KOPT-K1 (cell line): ENCODE results near the gene EMP2.

Experiments used
- H3K27ac ChIP-seq: fragments of 200-600 bp; sonication (generic); 2 replicates; pipeline ENCODE4 v1.5.1; 2016; ENCODE audit warnings: antibody characterized with exemption, mild to moderate bottlenecking, low read depth, low read length; ENCODE audit not compliant: poor library complexity, severe bottlenecking
- H3K36me3 ChIP-seq: fragments of 200-600 bp; sonication (generic); 2 replicates; pipeline ENCODE4 v1.5.1; 2017; ENCODE audit warnings: antibody characterized with exemption, mild to moderate bottlenecking, low read length, moderate library complexity; ENCODE audit not compliant: insufficient read depth
- H3K9me3 ChIP-seq: fragments of 200-600 bp; sonication (generic); 2 replicates; pipeline ENCODE4 v1.5.1; 2017; ENCODE audit warnings: antibody characterized with exemption, low read length, mild to moderate bottlenecking; ENCODE audit not compliant: insufficient read depth, poor library complexity, severe bottlenecking

EMP2 gene

GRCh38 chr16:10616419-10616755, 36.0 kb upstream of the EMP2 start:
- no peak overlapping the region for H3K27ac ChIP-seq
- H3K9me3 ChIP-seq: no peaks in the 10 kb centered on the region
- H3K36me3 ChIP-seq: no peaks in the 10 kb centered on the region

- no peaks in the 10 kb centered on the region for H3K36me3 ChIP-seq
- H3K9me3 ChIP-seq: no peaks in the 10 kb centered on the region
- H3K27ac ChIP-seq: no peak overlapping the region
These were observed 34.3 kb upstream of the EMP2 start for GRCh38 chr16:10614685-10615084.

DNA sequence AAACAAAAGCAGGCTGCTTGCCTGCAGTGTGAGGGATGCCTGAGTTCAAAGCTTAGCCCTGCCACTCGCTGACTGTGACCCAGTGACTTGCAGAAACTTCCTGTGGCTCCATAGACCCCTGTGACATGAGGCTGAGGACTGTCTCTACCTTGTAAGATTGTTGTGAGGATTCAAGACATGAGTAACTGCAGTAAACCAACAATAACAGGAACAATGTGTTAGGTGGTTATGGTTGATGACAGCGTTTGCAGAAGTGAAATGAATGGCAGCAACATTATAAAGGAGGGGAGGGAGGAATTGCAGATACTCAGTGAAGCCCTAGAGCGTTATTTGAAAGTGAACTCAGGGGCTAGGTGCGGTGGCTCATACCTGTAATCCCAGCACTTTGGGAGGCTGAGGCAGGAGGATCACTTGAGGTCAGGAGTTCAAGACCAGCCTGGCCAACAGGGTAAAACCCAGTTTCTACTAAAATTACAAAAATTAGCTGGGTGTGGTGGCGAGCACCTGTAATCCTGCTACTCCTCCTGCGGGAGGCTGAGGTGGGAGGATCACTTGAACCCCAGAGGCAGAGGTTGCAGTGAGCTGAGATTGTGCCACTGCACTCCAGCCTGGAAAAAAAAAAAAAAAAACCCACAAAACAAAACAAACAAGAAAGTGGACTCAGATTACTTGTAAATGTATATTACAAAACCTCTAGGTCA, 33.5 kb upstream of the EMP2 start:
- Histone ChIP-seq H3K9me3 (no peaks in the 10 kb centered on the region), H3K36me3 (no peaks in the 10 kb centered on the region), H3K27ac (no peak overlapping the region)

GRCh38 chr16:10612649-10613179, 32.3 kb upstream of the EMP2 start:
- Histone ChIP-seq H3K36me3 (no peaks in the 10 kb centered on the region), H3K27ac (no peak overlapping the region), H3K9me3 (no peaks in the 10 kb centered on the region)

GRCh38 chr16:10611825-10612342, 31.5 kb upstream of the EMP2 start:
- Histone ChIP-seq H3K27ac (no peak overlapping the region), H3K9me3 (no peaks in the 10 kb centered on the region), H3K36me3 (no peaks in the 10 kb centered on the region)

- H3K9me3 ChIP-seq: no peaks in the 10 kb centered on the region
- no peaks in the 10 kb centered on the region for H3K36me3 ChIP-seq
- H3K27ac ChIP-seq: no peak overlapping the region
These were observed 30.2 kb upstream of the EMP2 start for GRCh38 chr16:10610499-10611184.

- no peak overlapping the region for H3K27ac ChIP-seq
- no peaks in the 10 kb centered on the region for H3K36me3 ChIP-seq
- no peaks in the 10 kb centered on the region for H3K9me3 ChIP-seq
These were observed 29.0 kb upstream of the EMP2 start for GRCh38 chr16:10609402-10609774.

GRCh38 chr16:10608687-10609401, 28.4 kb upstream of the EMP2 start:
- no peaks in the 10 kb centered on the region for H3K9me3 ChIP-seq
- H3K36me3 ChIP-seq: no peaks in the 10 kb centered on the region
- no peak overlapping the region for H3K27ac ChIP-seq

DNA sequence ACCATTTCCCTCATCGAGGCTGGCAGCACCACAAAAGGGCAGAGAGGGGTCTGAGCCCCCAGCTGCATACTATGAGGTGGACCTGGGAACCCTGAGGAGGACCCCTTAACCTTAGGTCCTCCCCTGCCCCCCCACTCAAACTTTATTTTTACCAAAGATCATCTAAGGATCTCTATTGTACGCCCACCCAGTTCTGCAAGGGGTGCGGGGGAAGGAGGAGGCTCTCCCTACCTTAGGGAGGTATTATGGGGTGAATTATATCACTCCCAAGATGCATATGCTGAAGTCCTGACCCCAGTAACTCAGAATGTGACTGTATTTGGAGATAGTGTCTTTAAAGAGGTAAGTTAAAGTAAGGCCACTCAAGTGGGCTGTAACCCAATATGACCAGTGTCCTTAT, 26.8 kb upstream of the EMP2 start:
- Histone ChIP-seq H3K36me3 (no peaks in the 10 kb centered on the region), H3K9me3 (no peaks in the 10 kb centered on the region), H3K27ac (no peak overlapping the region)

- H3K27ac ChIP-seq: no peak overlapping the region
- no peaks in the 10 kb centered on the region for H3K36me3 ChIP-seq
These were observed 26.2 kb upstream of the EMP2 start for GRCh38 chr16:10606607-10607006.

DNA sequence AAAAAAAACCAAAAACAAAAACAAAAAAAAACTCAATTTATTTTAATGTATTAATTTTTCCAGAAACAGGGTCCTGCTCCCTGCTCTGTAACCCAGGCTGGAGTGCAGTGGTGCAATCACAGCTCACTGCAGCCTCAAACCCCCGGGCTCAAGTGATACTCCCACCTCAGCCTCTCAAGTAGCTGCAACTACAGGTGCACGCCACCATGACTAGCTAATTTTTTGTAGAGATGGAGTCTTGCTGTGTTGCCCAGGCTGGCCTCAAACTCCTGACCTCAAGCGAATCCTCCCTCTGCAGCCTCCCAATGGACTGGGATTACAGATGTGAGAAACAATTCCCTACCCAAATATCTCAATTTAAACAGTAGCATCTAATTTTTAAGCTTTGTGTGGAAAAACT, 25.2 kb upstream of the EMP2 start:
- no peaks in the 10 kb centered on the region for H3K9me3 ChIP-seq
- no peak overlapping the region for H3K27ac ChIP-seq
- no peaks in the 10 kb centered on the region for H3K36me3 ChIP-seq

More at GRCh38 chr16:10606607-10607006, 26.2 kb upstream of the EMP2 start:
- H3K9me3 ChIP-seq: no peaks in the 10 kb centered on the region

GRCh38 chr16:10601444-10602408, 21.3 kb upstream of the EMP2 start:
- Histone ChIP-seq H3K36me3 (no peaks in the 10 kb centered on the region), H3K9me3 (no peaks in the 10 kb centered on the region), H3K27ac (no peak overlapping the region)

- no peaks in the 10 kb centered on the region for H3K36me3 ChIP-seq
- H3K9me3 ChIP-seq: no peaks in the 10 kb centered on the region
- no peak overlapping the region for H3K27ac ChIP-seq
These were observed 20.5 kb upstream of the EMP2 start for GRCh38 chr16:10600782-10601443.

- Histone ChIP-seq H3K36me3 (no peaks in the 10 kb centered on the region), H3K27ac (no peak overlapping the region), H3K9me3 (no peaks in the 10 kb centered on the region)
These were observed 19.2 kb upstream of the EMP2 start for GRCh38 chr16:10599626-10600025.
